Hematopoietic multipotent progenitor cell treated with erythropoietin and hydrocortisone succinate and interleukin-3 and kit ligand, for 4 days (in vitro differentiated cells): ENCODE data around the gene ANKRD17.
A peak's percentile ranks its signal among the peaks of the same experiment; 100 is the strongest.
"Not testable (repeated sequence)": the region's sequence is repeated elsewhere in the genome, so short reads cannot be mapped to it uniquely, and the experiment has no call there.

Source experiments
- DNase-seq: peaks from one replicate; pipeline ENCODE4 v3.0.0-alpha.2; 2015

ANKRD17 gene

GRCh38 chr4:73244945-73245601, 13.5 kb downstream of the ANKRD17 start:
- no peak for DNase-seq

GRCh38 chr4:73237044-73237443, 21.6 kb downstream of the ANKRD17 start:
- DNase-seq: no peak

GRCh38 chr4:73236151-73236550, 22.4 kb downstream of the ANKRD17 start:
- DNase-seq: no peak

- DNase-seq: no peak
These were observed 23.9 kb downstream of the ANKRD17 start for GRCh38 chr4:73234712-73235111.

GRCh38 chr4:73231518-73232487, 26.8 kb downstream of the ANKRD17 start:
- no peak for DNase-seq

GRCh38 chr4:73230865-73231517, 27.6 kb downstream of the ANKRD17 start:
- DNase-seq: peak; percentile 65

GRCh38 chr4:73228800-73229199, 29.8 kb downstream of the ANKRD17 start:
- DNase-seq: not testable (repeated sequence)

GRCh38 chr4:73224886-73225285, 33.7 kb downstream of the ANKRD17 start:
- DNase-seq: no peak

GRCh38 chr4:73223258-73223650, 35.3 kb downstream of the ANKRD17 start:
- DNase-seq: no peak

- peak; percentile 97 for DNase-seq
These were observed 35.9 kb downstream of the ANKRD17 start for GRCh38 chr4:73222466-73223257.

- DNase-seq: no peak
These were observed 36.9 kb downstream of the ANKRD17 start for GRCh38 chr4:73221734-73222133.

GRCh38 chr4:73220815-73221214, 37.8 kb downstream of the ANKRD17 start:
- no peak for DNase-seq

GRCh38 chr4:73213916-73214653, 44.5 kb downstream of the ANKRD17 start:
- DNase-seq: no peak

- no peak for DNase-seq
These were observed 45.4 kb downstream of the ANKRD17 start for GRCh38 chr4:73212982-73213730.

GRCh38 chr4:73211968-73212367, 46.6 kb downstream of the ANKRD17 start:
- no peak for DNase-seq

- no peak for DNase-seq
These were observed 50.2 kb downstream of the ANKRD17 start for GRCh38 chr4:73208376-73208775.

- DNase-seq: no peak
These were observed 52.4 kb downstream of the ANKRD17 start for GRCh38 chr4:73206236-73206635.

GRCh38 chr4:73205482-73205881, 53.1 kb downstream of the ANKRD17 start:
- no peak for DNase-seq

- not testable (repeated sequence) for DNase-seq
These were observed 54.6 kb downstream of the ANKRD17 start for GRCh38 chr4:73203976-73204375.

GRCh38 chr4:73197220-73197619, 61.4 kb downstream of the ANKRD17 start:
- DNase-seq: no peak

- DNase-seq: no peak
These were observed 64.5 kb downstream of the ANKRD17 start for GRCh38 chr4:73194064-73194463.
